Caco-2 (cell line): Measurements from ENCODE around the gene LCE3D. TPM values are rescaled to one million over a fixed set of nuclear protein-coding genes. Genes with fewer than 3 reads are reported as not detected.

ENCODE experiments used
- BruUV-seq: library from RNA; stranded (reverse); fragments of 400-500 nt; replicated peaks from 2 replicates; lab custom pipeline; 2021; lab: Mats Ljungman, UMichigan
- CTCF ChIA-PET: fragments of 300-600 bp; sonication (Branson Sonifier 250); formaldehyde crosslinking; loops from one replicate; lab custom pipeline; 2022; ENCODE audit warnings: antibody characterized with exemption; lab: Charles Lee
- POLR2A ChIA-PET: fragments of 300-600 bp; sonication (Branson Sonifier 250); formaldehyde crosslinking; loops from one replicate; lab custom pipeline; 2022; ENCODE audit warnings: antibody characterized with exemption; lab: Charles Lee
- DNase-seq, 2 experiments: peaks; one replicate each; pipeline versions ENCODE4 v3.0.0 to v3.0.0-alpha.2; 2020 to 2022
- H3K27me3 ChIP-seq: replicated peaks from 2 replicates; pipeline ENCODE4 v1.6.0; 2011; ENCODE audit warnings: low read length; ENCODE audit not compliant: control insufficient read depth, insufficient read depth
- H3K36me3 ChIP-seq: 2 replicates; pipeline ENCODE4 v1.5.1; 2011; ENCODE audit warnings: low read length; ENCODE audit not compliant: control insufficient read depth, insufficient read depth
- H3K4me1 ChIP-seq: fragments of 250-450 bp; sonication (Bioruptor Pico); 2 replicates; pipeline ENCODE4 v1.5.1; 2020; ENCODE audit warnings: mild to moderate bottlenecking
- H3K4me3 ChIP-seq: 2 replicates; pipeline ENCODE4 v1.5.1; 2011; ENCODE audit warnings: low read depth, mild to moderate bottlenecking, control low read depth, low read length
- H3K9me3 ChIP-seq: fragments of 250-450 bp; sonication (Bioruptor Pico); 2 replicates; pipeline ENCODE4 v1.5.1; 2020; ENCODE audit warnings: mild to moderate bottlenecking, moderate library complexity
- H3K27ac Mint-ChIP-seq: one replicate; pipeline ENCODE4 v1.8.0; 2022; ENCODE audit warnings: mixed read lengths; ENCODE audit not compliant: unreplicated experiment
- H3K27me3 Mint-ChIP-seq: one replicate; pipeline ENCODE4 v1.8.0; 2022; ENCODE audit warnings: mixed read lengths; ENCODE audit not compliant: insufficient read depth, unreplicated experiment
- H3K36me3 Mint-ChIP-seq: one replicate; pipeline ENCODE4 v1.8.0; 2022; ENCODE audit warnings: mild to moderate bottlenecking, mixed read lengths; ENCODE audit not compliant: insufficient read depth, unreplicated experiment
- H3K4me1 Mint-ChIP-seq: one replicate; pipeline ENCODE4 v1.8.0; 2022; ENCODE audit warnings: low read depth, mixed read lengths; ENCODE audit not compliant: unreplicated experiment
- H3K4me3 Mint-ChIP-seq: one replicate; pipeline ENCODE4 v1.8.0; 2022; ENCODE audit warnings: mild to moderate bottlenecking, moderate library complexity, mixed read lengths; ENCODE audit not compliant: unreplicated experiment
- H3K9me3 Mint-ChIP-seq: one replicate; pipeline ENCODE4 v1.8.0; 2022; ENCODE audit warnings: mixed read lengths; ENCODE audit not compliant: unreplicated experiment
- intact Hi-C: fragments of 100-400 bp; cut with micrococcal nuclease; formaldehyde crosslinking; loops from one replicate; pipeline ENCODE4 v1.10.0; 2022; ENCODE audit not compliant: unreplicated experiment
- total RNA-seq: library from RNA; stranded (reverse); gene quantifications from 2 replicates; pipeline ENCODE4 v1.2.3, GENCODE V29; 2022
- TF ChIP-seq, protein P1 (sequence below), 2 experiments: fragments of 200-600 bp in 1 of 2; IDR thresholded peaks; 1 replicate in 1 of 2; 2 replicates in 1 of 2; pipeline versions ENCODE4 v1.5.1 to v1.8.0; 2011 to 2022; ENCODE audit warnings: antibody characterized with exemption in 1 of 2, control low read depth in 1 of 2, inconsistent platforms in 1 of 2, low read depth in 1 of 2, low read length in 1 of 2, mild to moderate bottlenecking in 1 of 2, moderate library complexity in 1 of 2; ENCODE audit not compliant: insufficient read depth in 1 of 2, severe bottlenecking in 1 of 2, unreplicated experiment in 1 of 2

Gene LCE3D
- total RNA-seq, 1 experiment from 2014 or later, result not detected

DNA sequence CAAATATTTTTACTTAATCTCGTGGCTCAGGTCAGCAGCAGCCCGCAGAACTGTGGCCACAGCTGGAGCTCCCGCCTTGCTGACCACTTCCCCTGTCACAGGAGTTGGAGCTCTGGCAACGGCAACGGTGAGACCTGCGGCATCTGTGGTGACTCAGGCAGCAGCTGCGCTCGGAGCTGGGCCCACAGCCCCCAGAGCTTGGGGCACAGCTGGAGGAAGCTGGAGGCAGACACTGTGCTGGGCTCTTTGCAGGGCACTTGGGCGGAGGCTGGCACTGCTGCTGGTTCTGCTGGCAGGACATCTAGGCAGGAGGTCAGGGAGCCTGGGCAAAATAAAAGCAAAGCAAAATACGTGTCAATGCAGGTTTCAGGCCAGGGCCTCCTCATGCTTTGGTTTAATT, 42.5 kb upstream of the LCE3D start, which contains the start of gene LCE3A:
Gene LCE3A (minus strand): TSS at position 301 of the 400 bp plus-strand sequence. CDS start 0 bp downstream, at position 301.
- Mint-ChIP-seq H3K4me1 (no peaks in the 10 kb centered on the region), H3K4me3 (no peak within 1 kb of the TSS), H3K36me3 (no peaks in the 10 kb centered on the region), H3K27ac (no peak within 1 kb of the TSS), H3K9me3 (peaks cover 11% of the 10 kb centered on the region), H3K27me3 (peaks cover 14% of the 10 kb centered on the region)
- TF ChIP-seq, protein P1, sequence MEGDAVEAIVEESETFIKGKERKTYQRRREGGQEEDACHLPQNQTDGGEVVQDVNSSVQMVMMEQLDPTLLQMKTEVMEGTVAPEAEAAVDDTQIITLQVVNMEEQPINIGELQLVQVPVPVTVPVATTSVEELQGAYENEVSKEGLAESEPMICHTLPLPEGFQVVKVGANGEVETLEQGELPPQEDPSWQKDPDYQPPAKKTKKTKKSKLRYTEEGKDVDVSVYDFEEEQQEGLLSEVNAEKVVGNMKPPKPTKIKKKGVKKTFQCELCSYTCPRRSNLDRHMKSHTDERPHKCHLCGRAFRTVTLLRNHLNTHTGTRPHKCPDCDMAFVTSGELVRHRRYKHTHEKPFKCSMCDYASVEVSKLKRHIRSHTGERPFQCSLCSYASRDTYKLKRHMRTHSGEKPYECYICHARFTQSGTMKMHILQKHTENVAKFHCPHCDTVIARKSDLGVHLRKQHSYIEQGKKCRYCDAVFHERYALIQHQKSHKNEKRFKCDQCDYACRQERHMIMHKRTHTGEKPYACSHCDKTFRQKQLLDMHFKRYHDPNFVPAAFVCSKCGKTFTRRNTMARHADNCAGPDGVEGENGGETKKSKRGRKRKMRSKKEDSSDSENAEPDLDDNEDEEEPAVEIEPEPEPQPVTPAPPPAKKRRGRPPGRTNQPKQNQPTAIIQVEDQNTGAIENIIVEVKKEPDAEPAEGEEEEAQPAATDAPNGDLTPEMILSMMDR (IDR thresholded peaks at IDR 0.05; ENCODE audit: insufficient read depth in 1 of 2, low read depth in 1 of 2, low read length in 1 of 2, severe bottlenecking in 1 of 2, unreplicated experiment in 1 of 2), result no peak
- Histone ChIP-seq H3K27me3 (no peaks in the 10 kb centered on the region; the same call in 1 of the 2 replicates), H3K36me3 (no peaks in the 10 kb centered on the region), H3K4me3 (no peak within 1 kb of the TSS), H3K9me3 (peaks cover 12% of the 10 kb centered on the region; the same call in 1 of the 2 replicates), H3K4me1 (no peaks in the 10 kb centered on the region)
- ChIA-PET POLR2A (no interaction called here), CTCF (no interaction called here)
- intact Hi-C loops, result loop anchor here (5.0 kb wide), 1 partner anchor 46 kb away; no protein-coding TSS in a partner anchor
- no TSS peak for BruUV-seq
- DNase-seq, result no peak

DNA sequence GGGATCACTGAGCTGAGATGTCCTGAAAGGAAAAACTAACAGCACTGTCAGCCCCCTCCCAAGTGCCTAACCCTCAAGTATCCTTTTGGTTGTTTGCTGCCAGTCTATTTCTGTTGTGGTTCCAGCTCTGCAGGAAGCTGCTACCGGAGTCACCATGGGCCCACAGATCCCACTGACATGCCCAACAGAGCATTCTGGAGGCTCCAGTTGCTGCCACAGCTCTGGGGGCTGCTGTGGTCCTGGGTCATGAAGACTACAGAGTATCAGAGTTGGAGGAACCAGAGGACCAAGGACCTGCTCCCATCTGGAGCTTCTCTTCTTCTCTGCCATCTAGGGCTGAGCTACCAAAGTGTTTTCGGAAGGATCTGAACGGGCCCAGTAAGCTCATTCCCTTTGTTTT, 41.7 kb upstream of the LCE3D start:
- Mint-ChIP-seq H3K36me3 (no peaks in the 10 kb centered on the region), H3K27me3 (peaks cover 11% of the 10 kb centered on the region), H3K27ac (no peak overlapping the region), H3K4me3 (no peak overlapping the region), H3K9me3 (peaks cover 11% of the 10 kb centered on the region), H3K4me1 (no peaks in the 10 kb centered on the region)
- no TSS peak for BruUV-seq
- intact Hi-C loops, result loop anchor here (5.0 kb wide), 1 partner anchor 45 kb away; no protein-coding TSS in a partner anchor
- H3K27me3 ChIP-seq, result no peaks in the 10 kb centered on the region; the same call in 1 of the 2 replicates
- no peaks in the 10 kb centered on the region for H3K4me1 ChIP-seq
- H3K4me3 ChIP-seq, result no peak overlapping the region
- ChIA-PET POLR2A (no interaction called here), CTCF (no interaction called here)
- H3K36me3 ChIP-seq, result no peaks in the 10 kb centered on the region
- no peak for DNase-seq
- H3K9me3 ChIP-seq, result peaks cover 12% of the 10 kb centered on the region; the same call in 1 of the 2 replicates
- TF ChIP-seq, protein P1 (IDR thresholded peaks at IDR 0.05; ENCODE audit: insufficient read depth in 1 of 2, low read depth in 1 of 2, low read length in 1 of 2, severe bottlenecking in 1 of 2, unreplicated experiment in 1 of 2), result no peak

DNA sequence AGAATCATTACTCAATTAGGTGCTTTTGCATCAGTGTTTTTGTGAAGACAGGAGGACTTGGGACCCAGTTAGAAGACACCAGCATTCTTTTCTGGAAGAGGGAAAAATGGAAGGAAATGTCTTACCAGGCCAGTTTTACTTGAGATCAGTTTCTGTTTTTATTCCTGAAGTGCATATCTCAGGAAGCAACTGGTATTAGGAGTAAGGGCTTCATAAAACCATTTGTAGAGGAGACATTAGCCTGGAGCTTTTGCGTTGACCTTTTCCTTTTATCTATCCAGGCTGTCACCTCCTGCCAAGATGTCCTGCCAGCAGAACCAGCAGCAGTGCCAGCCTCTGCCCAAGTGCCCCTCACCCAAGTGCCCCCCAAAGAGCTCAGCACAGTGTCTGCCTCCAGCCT, 33.2 kb upstream of the LCE3D start, which contains the start of gene LCE3B:
Gene LCE3B (plus strand): TSS at position 301 of the 400 bp plus-strand sequence. CDS start 0 bp downstream, at position 301.
- Mint-ChIP-seq H3K4me1 (no peaks in the 10 kb centered on the region), H3K27ac (no peak within 1 kb of the TSS), H3K36me3 (no peaks in the 10 kb centered on the region), H3K4me3 (no peak within 1 kb of the TSS), H3K9me3 (peaks cover 4% of the 10 kb centered on the region), H3K27me3 (peaks cover 2% of the 10 kb centered on the region)
- Histone ChIP-seq H3K27me3 (no peaks in the 10 kb centered on the region), H3K9me3 (peaks cover 6% of the 10 kb centered on the region; the same call in 1 of the 2 replicates), H3K4me3 (no peak within 1 kb of the TSS), H3K36me3 (no peaks in the 10 kb centered on the region), H3K4me1 (no peaks in the 10 kb centered on the region)
- no peak for DNase-seq
- TF ChIP-seq, protein P1 (IDR thresholded peaks at IDR 0.05; ENCODE audit: insufficient read depth in 1 of 2, low read depth in 1 of 2, low read length in 1 of 2, severe bottlenecking in 1 of 2, unreplicated experiment in 1 of 2), result no peak
- intact Hi-C loops, result no loop called here
- BruUV-seq, result no TSS peak
- POLR2A ChIA-PET, result no interaction called here
- CTCF ChIA-PET, result no interaction called here
